Sigmoid colon (tissue), 7 donors: ENCODE measurements around the gene DDX31. TPM values are rescaled to one million over a fixed set of nuclear protein-coding genes. Genes with fewer than 3 reads are reported as not detected.

Source experiments
- DNase-seq: peaks from one replicate; pipeline ENCODE4 v3.0.0-alpha.2; 2019
- H3K27ac ChIP-seq, 4 donors: fragments of 200-600 bp; sonication (generic); one replicate each; pipeline ENCODE4 v1.5.1; 2016 to 2019; ENCODE audit warnings: mild to moderate bottlenecking in 1 of 4
- H3K27me3 ChIP-seq, 3 donors: fragments of 200-600 bp; sonication (generic); one replicate each; pipeline ENCODE4 v1.5.1; 2019; ENCODE audit warnings: mild to moderate bottlenecking in 1 of 3
- H3K36me3 ChIP-seq, 4 donors: fragments of 200-600 bp; sonication (generic); one replicate each; pipeline ENCODE4 v1.5.1; 2016 to 2019
- H3K4me1 ChIP-seq, 4 donors: fragments of 200-600 bp; sonication (generic); one replicate each; pipeline ENCODE4 v1.5.1; 2017 to 2019
- H3K4me3 ChIP-seq, 4 donors: fragments of 200-600 bp; sonication (generic); one replicate each; pipeline ENCODE4 v1.5.1; 2017 to 2019; ENCODE audit warnings: mild to moderate bottlenecking in 2 of 4, moderate library complexity in 1 of 4
- H3K9me3 ChIP-seq, 4 donors: fragments of 200-600 bp in 3 of 4; sonication (generic) in 3 of 4; one replicate each; pipeline versions ENCODE4 v1.5.1 to v1.6.1; 2013 to 2019
- CTCF ChIP-seq, 4 experiments: fragments of 450-650 bp in 3 of 4; fragments of 200-600 bp in 1 of 4; IDR thresholded peaks; one replicate each; pipeline ENCODE4 v1.5.1; 2016 to 2019; ENCODE audit warnings: antibody characterized with exemption in 4 of 4, mild to moderate bottlenecking in 3 of 4, moderate library complexity in 2 of 4
- EP300 ChIP-seq, 4 donors: sonication (generic); formaldehyde crosslinking; IDR thresholded peaks; one replicate each; pipeline ENCODE4 v1.6.1; 2017; ENCODE audit warnings: antibody characterized with exemption in 4 of 4
- POLR2A ChIP-seq, 2 donors: fragments of 450-650 bp; IDR thresholded peaks; one replicate each; pipeline ENCODE4 v1.6.1; 2016; ENCODE audit warnings: antibody characterized with exemption in 2 of 2, mild to moderate bottlenecking in 2 of 2, moderate library complexity in 2 of 2
- POLR2AphosphoS5 ChIP-seq, 4 donors: sonication (generic); formaldehyde crosslinking; IDR thresholded peaks; one replicate each; pipeline ENCODE4 v1.6.1; 2017; ENCODE audit warnings: antibody characterized with exemption in 4 of 4
- WGBS, 2 donors: extraction: QIAGEN DNeasy Blood & Tissue Kit; methylation state at CpG; one replicate each; pipeline ENCODE4 v1.1.7; 2013; 5-methylcytosine and 5-hydroxymethylcytosine counted together
- intact Hi-C: fragments of 100-400 bp; cut with DNase I; formaldehyde crosslinking; loops from one replicate; pipeline ENCODE4 v1.15.1; 2023
- polyA plus RNA-seq, 3 donors: library from polyadenylated mRNA; stranded (reverse); fragments of 200-250 nt; gene quantifications; one replicate each; pipeline ENCODE4 v1.2.3, GENCODE V29; 2013
- total RNA-seq, 4 donors: library from RNA; depleted of rRNA; stranded (reverse); fragments of >200 nt; gene quantifications; one replicate each; pipeline ENCODE4 v1.1.0, GENCODE V29; 2016
- donor health status: healthy with polysubstance abuse.
- donor health status: Bipolar disorder and iron deficiency.
- donor health status: healthy.

Gene DDX31
- total and polyA plus RNA-seq, 7 donors = 2.4 to 8.1 (median 6.6) TPM

GRCh38 chr9:132609829-132610228 is 60.0 kb downstream of the DDX31 start:
- intact Hi-C loops = no loop called here
- Histone ChIP-seq H3K9me3 (no peaks in the 10 kb centered on the region), H3K4me3 (no peak overlapping the region), H3K27ac (no peak overlapping the region), H3K36me3 (peaks cover 0 to 94% (median 27%) of the 10 kb centered on the region in 4 donors), H3K27me3 (no peaks in the 10 kb centered on the region), H3K4me1 (no peaks in the 10 kb centered on the region)
- TF ChIP-seq CTCF (IDR thresholded peaks at IDR 0.05) (no peak), EP300 (IDR thresholded peaks at IDR 0.05) (no peak), POLR2A (IDR thresholded peaks at IDR 0.05) (no peak), POLR2AphosphoS5 (IDR thresholded peaks at IDR 0.05) (no peak)
- WGBS, 2 donors = 88 to 95% methylated on average over 7 of the region's 7 CpGs
- no peak for DNase-seq

GRCh38 chr9:132609184-132609583 is 60.6 kb downstream of the DDX31 start:
- 93 to 97% methylated on average over 9 of the region's 9 CpGs for WGBS, 2 donors
- Histone ChIP-seq H3K27me3 (no peaks in the 10 kb centered on the region), H3K9me3 (no peaks in the 10 kb centered on the region), H3K4me3 (no peak overlapping the region), H3K27ac (no peak overlapping the region), H3K4me1 (no peaks in the 10 kb centered on the region), H3K36me3 (peaks cover 0 to 90% (median 26%) of the 10 kb centered on the region in 4 donors)
- intact Hi-C loops = no loop called here
- TF ChIP-seq CTCF (IDR thresholded peaks at IDR 0.05) (no peak), EP300 (IDR thresholded peaks at IDR 0.05) (no peak), POLR2AphosphoS5 (IDR thresholded peaks at IDR 0.05) (no peak), POLR2A (IDR thresholded peaks at IDR 0.05) (no peak)
- no peak for DNase-seq

GRCh38 chr9:132606066-132606465 is 63.7 kb downstream of the DDX31 start:
- 84 to 88% methylated on average over 6 of the region's 6 CpGs for WGBS, 2 donors
- peaks cover 0 to 86% (median 14%) of the 10 kb centered on the region in 4 donors for H3K36me3 ChIP-seq

GRCh38 chr9:132605387-132605786 is 64.4 kb downstream of the DDX31 start:
- no peak for DNase-seq
- intact Hi-C loops = no loop called here
- H3K4me1 ChIP-seq = no peaks in the 10 kb centered on the region
- peaks cover 0 to 86% (median 9%) of the 10 kb centered on the region in 4 donors for H3K36me3 ChIP-seq
- H3K4me3 ChIP-seq = no peak overlapping the region
- WGBS, 2 donors = 95 to 96% methylated on average over 6 of the region's 6 CpGs
- TF ChIP-seq CTCF (IDR thresholded peaks at IDR 0.05) = no peak
- TF ChIP-seq POLR2A (IDR thresholded peaks at IDR 0.05) = no peak
- TF ChIP-seq POLR2AphosphoS5 (IDR thresholded peaks at IDR 0.05) = no peak
- TF ChIP-seq EP300 (IDR thresholded peaks at IDR 0.05) = no peak
- no peaks in the 10 kb centered on the region for H3K27me3 ChIP-seq
- H3K27ac ChIP-seq = no peak overlapping the region
- no peaks in the 10 kb centered on the region for H3K9me3 ChIP-seq

More at GRCh38 chr9:132606066-132606465, 63.7 kb downstream of the DDX31 start:
- no peak for DNase-seq
- Histone ChIP-seq H3K27me3 (no peaks in the 10 kb centered on the region), H3K9me3 (no peaks in the 10 kb centered on the region), H3K27ac (no peak overlapping the region), H3K4me1 (no peaks in the 10 kb centered on the region), H3K4me3 (no peak overlapping the region)
- intact Hi-C loops = no loop called here
- no peak for TF ChIP-seq CTCF (IDR thresholded peaks at IDR 0.05)
- no peak for TF ChIP-seq POLR2AphosphoS5 (IDR thresholded peaks at IDR 0.05)
- no peak for TF ChIP-seq EP300 (IDR thresholded peaks at IDR 0.05)
- TF ChIP-seq POLR2A (IDR thresholded peaks at IDR 0.05) = no peak

GRCh38 chr9:132602207-132602606 is 67.6 kb downstream of the DDX31 start:
- Histone ChIP-seq H3K27ac (no peak overlapping the region), H3K36me3 (peaks cover 0 to 78% (median 3%) of the 10 kb centered on the region in 4 donors), H3K4me1 (no peaks in the 10 kb centered on the region), H3K4me3 (no peak overlapping the region), H3K9me3 (no peaks in the 10 kb centered on the region), H3K27me3 (no peaks in the 10 kb centered on the region)
- TF ChIP-seq EP300 (IDR thresholded peaks at IDR 0.05) (no peak), POLR2AphosphoS5 (IDR thresholded peaks at IDR 0.05) (no peak), POLR2A (IDR thresholded peaks at IDR 0.05) (no peak), CTCF (IDR thresholded peaks at IDR 0.05) (no peak)
- no peak for DNase-seq
- intact Hi-C loops = no loop called here
- WGBS, 2 donors = 69 to 93% methylated on average over 3 of the region's 3 CpGs
